CD14-positive monocyte (primary cell): ENCODE data around the gene KCNE3. TPM values are rescaled to one million over a fixed set of nuclear protein-coding genes. Genes with fewer than 3 reads are reported as not detected.

ENCODE experiments used
- DNase-seq, 3 donors: peaks; one replicate each; pipeline ENCODE4 v3.0.0-alpha.2; 2011 to 2022
- H2AFZ ChIP-seq: 2 replicates; pipeline ENCODE4 v1.6.0; 2012; ENCODE audit warnings: mild to moderate bottlenecking, low read depth, low read length, inconsistent platforms; ENCODE audit not compliant: insufficient read depth, poor library complexity, severe bottlenecking
- H3K27ac ChIP-seq, 2 donors: 1 replicate in 1 of 2; 2 replicates in 1 of 2; pipeline ENCODE4 v1.5.1; 2012 to 2013; ENCODE audit warnings: low read length in 2 of 2, control low read depth in 1 of 2, inconsistent platforms in 1 of 2, low read depth in 1 of 2, mild to moderate bottlenecking in 1 of 2
- H3K27me3 ChIP-seq, 2 donors: one replicate each; pipeline versions ENCODE4 v1.6.0 to v1.6.1; 2011 to 2013; ENCODE audit warnings: low read length in 2 of 2; ENCODE audit not compliant: control insufficient read depth in 2 of 2, insufficient read depth in 2 of 2
- H3K36me3 ChIP-seq, 2 donors: replicated peaks in 1 of 2; 1 replicate in 1 of 2; 2 replicates in 1 of 2; pipeline versions ENCODE4 v1.5.1 to v1.6.1; 2012 to 2013; ENCODE audit warnings: low read length in 2 of 2, control low read depth in 1 of 2, inconsistent platforms in 1 of 2, mild to moderate bottlenecking in 1 of 2; ENCODE audit not compliant: insufficient read depth in 2 of 2, control insufficient read depth in 1 of 2
- H3K4me1 ChIP-seq, 2 donors: 1 replicate in 1 of 2; 2 replicates in 1 of 2; pipeline versions ENCODE4 v1.5.1 to v1.6.1; 2012 to 2013; ENCODE audit warnings: low read length in 2 of 2, control low read depth in 1 of 2, inconsistent platforms in 1 of 2, mild to moderate bottlenecking in 1 of 2, moderate library complexity in 1 of 2; ENCODE audit not compliant: insufficient read depth in 2 of 2, control insufficient read depth in 1 of 2
- H3K4me2 ChIP-seq: replicated peaks from 2 replicates; pipeline ENCODE3; 2012; ENCODE audit warnings: low read length, moderate library complexity, mild to moderate bottlenecking; ENCODE audit not compliant: poor library complexity, severe bottlenecking; ENCODE audit errors: extremely low read depth
- H3K4me3 ChIP-seq, 3 experiments: fragments of 200-600 bp in 1 of 3; sonication (generic) in 1 of 3; replicated peaks in 1 of 3; 1 replicate in 2 of 3; 2 replicates in 1 of 3; pipeline ENCODE4 v1.5.1; 2011 to 2013; ENCODE audit warnings: low read length in 3 of 3, mild to moderate bottlenecking in 3 of 3, control low read depth in 2 of 3, low read depth in 2 of 3, inconsistent platforms in 1 of 3, moderate library complexity in 1 of 3
- H3K79me2 ChIP-seq: 2 replicates; pipeline ENCODE4 v1.6.0; 2012; ENCODE audit warnings: mild to moderate bottlenecking, control low read depth, inconsistent platforms, low read length, moderate library complexity; ENCODE audit not compliant: insufficient read depth
- H3K9ac ChIP-seq: 2 replicates; pipeline ENCODE4 v1.6.0; 2017; ENCODE audit warnings: low read length, mild to moderate bottlenecking; ENCODE audit not compliant: insufficient read depth, poor library complexity, severe bottlenecking
- H3K9me3 ChIP-seq, 2 donors: replicated peaks in 1 of 2; 1 replicate in 1 of 2; 2 replicates in 1 of 2; pipeline versions ENCODE4 v1.5.1 to v1.6.1; 2012 to 2013; ENCODE audit warnings: low read length in 2 of 2, control low read depth in 1 of 2; ENCODE audit not compliant: control insufficient read depth in 1 of 2, insufficient read depth in 1 of 2
- H4K20me1 ChIP-seq: 2 replicates; pipeline ENCODE4 v1.6.0; 2012; ENCODE audit warnings: mild to moderate bottlenecking, low read length, control low read depth, moderate library complexity; ENCODE audit not compliant: insufficient read depth
- H3K27ac Mint-ChIP-seq, 7 donors: one replicate each; pipeline ENCODE4 v1.8.0; 2020; ENCODE audit warnings: mild to moderate bottlenecking in 7 of 7, mixed read lengths in 7 of 7, moderate library complexity in 6 of 7, inconsistent platforms in 2 of 7
- H3K27me3 Mint-ChIP-seq, 3 donors: one replicate each; pipeline ENCODE4 v1.8.0; 2021 to 2022; ENCODE audit warnings: low read depth in 3 of 3, mild to moderate bottlenecking in 3 of 3, mixed read lengths in 3 of 3, moderate library complexity in 3 of 3, inconsistent platforms in 1 of 3
- H3K36me3 Mint-ChIP-seq, 2 donors: one replicate each; pipeline ENCODE4 v1.8.0; 2020; ENCODE audit warnings: mixed read lengths in 2 of 2, inconsistent platforms in 1 of 2, mild to moderate bottlenecking in 1 of 2
- H3K4me1 Mint-ChIP-seq: one replicate; pipeline ENCODE4 v1.8.0; 2020; ENCODE audit warnings: mild to moderate bottlenecking, mixed read lengths
- H3K4me3 Mint-ChIP-seq, 2 donors: one replicate each; pipeline ENCODE4 v1.8.0; 2020; ENCODE audit warnings: mild to moderate bottlenecking in 2 of 2, mixed read lengths in 2 of 2, moderate library complexity in 1 of 2
- H3K9me3 Mint-ChIP-seq, 7 donors: one replicate each; pipeline ENCODE4 v1.8.0; 2020 to 2022; ENCODE audit warnings: mixed read lengths in 7 of 7, mild to moderate bottlenecking in 6 of 7, moderate library complexity in 6 of 7, inconsistent platforms in 2 of 7
- CTCF ChIP-seq: fragments of 200-600 bp; IDR thresholded peaks from one replicate; pipeline ENCODE4 v1.8.0; 2022; ENCODE audit warnings: antibody characterized with exemption, mild to moderate bottlenecking
- WGBS: methylation state at CpG from one replicate; pipeline ENCODE4 v1.1.5; 2013; ENCODE audit warnings: missing lambda C conversion rate; ENCODE audit not compliant: insufficient coverage; 5-methylcytosine and 5-hydroxymethylcytosine counted together
- intact Hi-C, 2 donors: fragments of 100-400 bp; cut with micrococcal nuclease; formaldehyde crosslinking; loops; one replicate each; pipeline versions ENCODE4 v1.15.0 to v1.15.1; 2023
- polyA plus RNA-seq, 3 donors: library from polyadenylated mRNA; depleted of rRNA in 1 of 3; unstranded in 2 of 3; stranded (reverse) in 1 of 3; fragments of 300-500 nt in 2 of 3; fragments of >200 nt in 1 of 3; fragmentation: Illumina TruSeq in 2 of 3; gene quantifications; 1 replicate in 2 of 3; 2 replicates in 1 of 3; pipeline ENCODE4 v1.2.3, GENCODE V29; 2012 to 2021

Gene KCNE3
- polyA plus RNA-seq, 3 donors = 29.9 to 76.6 (median 41.0) TPM

- peaks cover 15 to 32% of the 10 kb centered on the region in 2 donors for H3K36me3 Mint-ChIP-seq
- peaks cover 40 to 43% of the 10 kb centered on the region in 2 donors for H3K4me1 ChIP-seq
Measured at GRCh38 chr11:74457356-74457755, 10.0 kb downstream of the KCNE3 start.

DNA sequence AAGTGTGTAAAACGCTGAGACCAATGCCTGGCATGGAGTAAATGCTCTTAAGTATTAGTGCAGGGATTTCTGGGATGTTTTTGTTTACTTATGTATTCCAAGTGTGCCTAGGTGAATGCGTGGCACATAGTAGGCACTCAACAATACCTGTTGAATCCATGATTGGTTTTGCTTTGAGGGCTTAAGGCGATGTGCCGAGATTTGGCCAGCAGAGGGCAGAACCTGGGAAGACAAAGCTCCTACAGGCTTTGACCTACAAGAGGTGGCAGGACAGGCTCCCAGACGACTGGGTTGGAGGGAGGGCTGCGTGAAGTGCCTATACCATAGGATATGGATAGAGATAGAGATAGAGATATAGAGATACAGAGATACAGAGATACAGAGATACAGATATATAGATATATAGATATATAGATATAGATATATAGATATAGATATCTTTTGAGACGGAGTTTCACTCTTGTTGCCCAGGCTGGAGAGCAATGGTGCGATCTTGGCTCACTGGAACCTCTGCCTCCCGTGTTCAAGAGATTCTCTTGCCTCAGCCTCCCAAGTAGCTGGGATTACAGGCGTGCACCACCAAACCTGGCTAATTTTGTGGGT lies 13.9 kb downstream of the KCNE3 start:
- Mint-ChIP-seq H3K4me1 (peaks cover 61% of the 10 kb centered on the region), H3K27ac (peak overlapping the region in 6 of 7 donors; percentile 1 to 88 (median 76)), H3K4me3 (no peak overlapping the region), H3K36me3 (peaks cover 15 to 27% of the 10 kb centered on the region in 2 donors), H3K27me3 (peaks cover 0 to 1% (median 0%) of the 10 kb centered on the region in 3 donors), H3K9me3 (no peaks in the 10 kb centered on the region)
- no peak overlapping the region for H3K4me2 ChIP-seq
- peak overlapping the region; percentile 26 to 68 for H3K27ac ChIP-seq
- no peaks in the 10 kb centered on the region for H3K27me3 ChIP-seq
- no peak overlapping the region for H2AFZ ChIP-seq
- no peak overlapping the region for H3K9ac ChIP-seq
- peak; percentile 85 for TF ChIP-seq CTCF
- intact Hi-C loops = loop anchor here (2.0 to 5.0 kb wide), 2 partner anchors 39 to 117 kb away; partner anchors contain the start of gene LIPT2 (in 1 of the 2)
- peak; percentile 49 to 72 (median 71) for DNase-seq
- 75% methylated on average over 4 of the region's 10 CpGs for WGBS
- peaks cover 27 to 34% of the 10 kb centered on the region in 2 donors for H3K36me3 ChIP-seq
- H4K20me1 ChIP-seq = peaks cover 55% of the 10 kb centered on the region
- no peaks in the 10 kb centered on the region for H3K9me3 ChIP-seq
- no peak overlapping the region for H3K4me3 ChIP-seq
- peaks cover 28 to 34% of the 10 kb centered on the region in 2 donors for H3K4me1 ChIP-seq
- H3K79me2 ChIP-seq = peaks cover 32% of the 10 kb centered on the region

More at GRCh38 chr11:74457356-74457755, 10.0 kb downstream of the KCNE3 start:
- H3K36me3 ChIP-seq = peaks cover 30 to 40% of the 10 kb centered on the region in 2 donors
- TF ChIP-seq CTCF = no peak
- 100% methylated on average over 2 of the region's 6 CpGs for WGBS
- H3K27me3 ChIP-seq = no peaks in the 10 kb centered on the region
- H3K79me2 ChIP-seq = peaks cover 67% of the 10 kb centered on the region
- H3K9ac ChIP-seq = no peak overlapping the region
- Mint-ChIP-seq H3K4me3 (no peak overlapping the region), H3K4me1 (peaks cover 48% of the 10 kb centered on the region), H3K27ac (peak overlapping the region in 6 of 7 donors; percentile 41 to 88 (median 62)), H3K9me3 (peaks cover 0 to 4% (median 0%) of the 10 kb centered on the region in 7 donors), H3K27me3 (peaks cover 0 to 1% (median 0%) of the 10 kb centered on the region in 3 donors)
- intact Hi-C loops = loop anchor here in 1 of 2 donors (5.0 kb wide), 1 partner anchor 35 kb away; the partner anchor contains the start of gene LIPT2
- H3K4me3 ChIP-seq = no peak overlapping the region
- DNase-seq = no peak
- H3K4me2 ChIP-seq = no peak overlapping the region
- peak overlapping the region; percentile 8 to 65 for H3K27ac ChIP-seq
- H3K9me3 ChIP-seq = no peaks in the 10 kb centered on the region
- H2AFZ ChIP-seq = no peak overlapping the region
- H4K20me1 ChIP-seq = peaks cover 77% of the 10 kb centered on the region
